Memory B cell (primary cell): ENCODE measurements around the gene NDUFA6.
"Not testable (repeated sequence)": the region's sequence is repeated elsewhere in the genome, so short reads cannot be mapped to it uniquely, and the experiment has no call there.

Experiments
- ATAC-seq: fragments of 150-1000 bp; cut with Tn5 transposase; 2 replicates; pipeline ENCODE4 v1.10.0; 2021; ENCODE audit warnings: low read depth, mild to moderate bottlenecking, moderate library complexity
- DNase-seq, 2 donors: peaks; one replicate each; pipeline ENCODE4 v3.0.0; 2022; ENCODE audit warnings: low spot score in 2 of 2
- H3K27ac Mint-ChIP-seq: one replicate; pipeline ENCODE4 v1.8.0; 2022; ENCODE audit warnings: mild to moderate bottlenecking, moderate library complexity, mixed read lengths
- H3K27me3 Mint-ChIP-seq: one replicate; pipeline ENCODE4 v1.8.0; 2022; ENCODE audit warnings: mixed read lengths
- H3K36me3 Mint-ChIP-seq: one replicate; pipeline ENCODE4 v1.8.0; 2022; ENCODE audit warnings: mild to moderate bottlenecking, mixed read lengths
- H3K4me1 Mint-ChIP-seq: one replicate; pipeline ENCODE4 v1.8.0; 2022; ENCODE audit warnings: mixed read lengths
- H3K4me3 Mint-ChIP-seq: one replicate; pipeline ENCODE4 v1.8.0; 2022; ENCODE audit warnings: mild to moderate bottlenecking, moderate library complexity, mixed read lengths
- H3K9me3 Mint-ChIP-seq: one replicate; pipeline ENCODE4 v1.8.0; 2022; ENCODE audit warnings: mixed read lengths

NDUFA6 gene

DNA sequence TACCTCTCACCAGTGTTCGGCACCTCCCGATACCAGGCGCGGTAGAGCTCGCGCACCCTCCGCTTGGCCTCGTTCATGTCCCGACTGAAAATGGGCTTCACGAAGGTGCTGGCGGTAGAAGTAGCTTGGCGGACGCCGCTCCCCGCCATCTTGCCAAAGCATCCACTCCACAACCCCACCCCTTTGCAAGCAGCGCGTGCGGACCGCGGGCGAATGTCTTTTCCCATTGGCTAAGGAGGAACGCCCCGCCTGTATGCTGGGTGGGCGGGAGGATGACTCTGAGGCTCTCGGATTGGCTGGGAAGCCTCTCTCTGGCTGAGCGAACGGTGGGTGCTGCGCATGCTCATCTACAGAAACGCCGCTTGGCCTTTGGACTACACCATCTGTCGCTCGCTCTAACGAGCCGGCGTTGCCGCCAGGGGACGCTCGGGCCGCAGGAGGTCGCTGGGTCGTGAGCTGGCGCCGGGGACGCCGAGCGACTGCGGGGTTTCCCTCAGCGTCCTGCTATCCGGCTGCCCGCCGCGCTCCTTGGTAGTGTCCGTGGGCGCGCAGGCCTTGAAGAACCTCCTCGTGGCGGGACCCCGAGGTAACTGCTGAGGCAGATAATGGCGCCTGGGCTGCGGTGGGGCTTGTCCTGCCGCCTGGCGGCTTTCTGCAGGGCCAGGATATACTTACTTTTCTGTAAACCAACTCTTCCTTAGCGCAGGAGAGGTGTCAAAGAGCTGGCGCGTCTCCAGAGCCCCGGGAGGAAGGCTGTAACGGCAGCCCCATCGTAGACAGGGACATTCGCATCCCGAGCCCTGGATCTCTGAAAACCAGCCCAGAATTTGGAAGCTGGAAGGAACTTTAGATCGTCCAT, at the start of gene NDUFA6:
TSS of gene NDUFA6 (minus strand) at position 177 of the 859 bp plus-strand sequence. CDS start at position 149, 28 bp downstream.
- Mint-ChIP-seq H3K27ac (peak within 1 kb of the TSS; percentile 95), H3K27me3 (no peaks in the 10 kb centered on the region), H3K9me3 (no peaks in the 10 kb centered on the region), H3K4me1 (peaks cover 16% of the 10 kb centered on the region), H3K36me3 (peaks cover 4% of the 10 kb centered on the region), H3K4me3 (peak within 1 kb of the TSS; percentile 96)
- ATAC-seq (peak; percentile 83), DNase-seq (peak; percentile 96 to 97)

DNA sequence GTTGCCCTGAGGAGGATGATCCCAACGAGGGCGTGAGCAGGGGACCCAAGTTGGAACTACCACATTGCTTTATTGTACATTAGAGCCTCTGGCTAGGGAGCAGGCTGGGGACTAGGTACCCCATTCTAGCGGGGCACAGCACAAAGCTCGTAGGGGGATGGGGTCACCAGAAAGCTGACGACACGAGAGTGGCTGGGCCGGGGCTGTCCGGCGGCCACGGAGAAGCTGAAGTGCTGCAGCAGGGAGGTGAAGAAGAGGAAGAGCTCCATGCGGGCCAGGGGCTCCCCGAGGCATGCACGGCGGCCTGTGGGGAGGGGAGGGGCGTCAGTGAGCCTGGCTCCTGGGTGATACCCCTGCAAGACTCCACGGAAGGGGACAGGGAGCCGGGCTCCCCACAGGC, 49.6 kb upstream of the NDUFA6 start:
- not testable (repeated sequence) for H3K9me3 Mint-ChIP-seq, H3K4me3 Mint-ChIP-seq, ATAC-seq, H3K27ac Mint-ChIP-seq, DNase-seq, H3K4me1 Mint-ChIP-seq, H3K27me3 Mint-ChIP-seq
- H3K36me3 Mint-ChIP-seq = peaks cover 16% of the 10 kb centered on the region

DNA sequence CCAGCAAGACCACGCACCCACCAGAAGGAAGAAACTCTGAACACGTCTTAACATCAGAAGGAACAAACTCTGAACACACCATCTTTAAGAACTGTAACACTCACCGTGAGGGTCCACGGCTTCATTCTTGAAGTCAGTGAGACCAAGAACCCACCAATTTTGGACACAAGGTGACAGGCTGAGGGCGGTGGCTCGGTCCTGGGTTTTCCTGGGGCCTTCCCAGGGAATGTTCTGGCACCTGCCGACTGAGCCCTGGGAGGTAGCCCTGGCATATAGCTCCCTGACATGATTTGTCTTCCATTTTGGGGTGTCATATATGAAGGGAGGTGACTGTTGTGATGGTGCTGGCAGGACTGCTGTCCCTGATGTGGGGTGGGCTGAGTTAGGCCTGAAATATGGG, 48.9 kb upstream of the NDUFA6 start:
- H3K4me1 Mint-ChIP-seq, H3K4me3 Mint-ChIP-seq: not testable (repeated sequence)
- peaks cover 13% of the 10 kb centered on the region for H3K36me3 Mint-ChIP-seq

DNA sequence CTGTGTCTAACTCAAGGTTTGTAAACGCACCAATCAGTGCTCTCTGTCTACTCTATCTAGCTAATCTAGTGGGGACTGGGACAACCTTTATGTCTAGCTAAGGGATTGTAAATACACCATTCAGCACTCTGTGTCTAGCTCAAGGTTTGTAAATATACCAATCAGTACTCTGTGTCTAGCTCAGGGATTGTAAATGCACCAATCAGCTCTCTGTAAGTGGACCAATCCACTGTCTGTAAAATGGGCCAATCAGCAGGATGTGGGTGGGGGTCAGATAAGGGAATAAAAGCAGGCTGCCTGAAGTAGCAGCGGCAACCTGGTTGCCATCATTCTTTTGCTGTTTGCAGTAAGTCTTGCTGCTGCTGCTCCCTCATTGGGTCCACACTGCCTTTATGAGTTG, 48.4 kb upstream of the NDUFA6 start:
- DNase-seq (no peak), ATAC-seq (no peak)
- H3K27me3 Mint-ChIP-seq = no peaks in the 10 kb centered on the region
- H3K4me1 Mint-ChIP-seq = peaks cover 4% of the 10 kb centered on the region
- H3K4me3 Mint-ChIP-seq = no peak overlapping the region
- no peak overlapping the region for H3K27ac Mint-ChIP-seq
- H3K9me3 Mint-ChIP-seq = no peaks in the 10 kb centered on the region
- H3K36me3 Mint-ChIP-seq = peaks cover 13% of the 10 kb centered on the region

More for the DNA sequence above, 48.9 kb upstream of the NDUFA6 start:
- ATAC-seq, H3K27me3 Mint-ChIP-seq, H3K27ac Mint-ChIP-seq, DNase-seq, H3K9me3 Mint-ChIP-seq: not testable (repeated sequence)

DNA sequence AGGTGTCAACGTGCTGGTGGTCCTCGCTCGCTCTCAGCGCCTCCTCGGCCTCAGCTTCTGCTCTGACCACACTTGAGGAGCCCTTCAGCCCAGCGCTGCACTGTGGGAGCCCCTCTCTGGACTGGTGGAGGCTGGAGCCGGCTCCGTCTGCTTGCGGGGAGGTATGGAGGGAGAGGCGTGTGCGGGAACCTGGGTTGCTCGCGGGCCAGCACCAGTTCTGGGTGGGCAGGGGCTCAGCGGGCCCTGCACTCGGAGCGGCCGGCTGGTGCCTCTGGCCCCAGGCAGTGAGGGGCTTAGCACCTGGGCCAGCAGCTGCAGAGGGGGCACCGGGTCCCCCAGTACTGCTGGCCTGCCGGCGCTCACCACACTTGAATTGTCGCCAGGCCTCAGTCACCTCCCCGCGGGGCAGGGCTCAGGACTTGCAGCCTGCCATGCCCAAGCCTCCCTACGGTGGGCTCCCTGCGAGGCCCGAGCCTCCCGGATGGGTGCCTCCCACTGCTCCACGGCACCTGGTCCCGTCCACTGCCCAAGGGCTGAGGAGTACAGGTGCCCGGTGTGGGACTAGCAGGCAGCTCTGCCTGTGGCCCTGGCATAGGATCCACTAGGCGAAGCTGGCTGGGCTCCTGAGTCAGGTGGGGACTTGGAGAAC, 47.7 kb upstream of the NDUFA6 start:
- no peak overlapping the region for H3K4me3 Mint-ChIP-seq
- H3K27ac Mint-ChIP-seq = no peak overlapping the region
- no peak for DNase-seq

DNA sequence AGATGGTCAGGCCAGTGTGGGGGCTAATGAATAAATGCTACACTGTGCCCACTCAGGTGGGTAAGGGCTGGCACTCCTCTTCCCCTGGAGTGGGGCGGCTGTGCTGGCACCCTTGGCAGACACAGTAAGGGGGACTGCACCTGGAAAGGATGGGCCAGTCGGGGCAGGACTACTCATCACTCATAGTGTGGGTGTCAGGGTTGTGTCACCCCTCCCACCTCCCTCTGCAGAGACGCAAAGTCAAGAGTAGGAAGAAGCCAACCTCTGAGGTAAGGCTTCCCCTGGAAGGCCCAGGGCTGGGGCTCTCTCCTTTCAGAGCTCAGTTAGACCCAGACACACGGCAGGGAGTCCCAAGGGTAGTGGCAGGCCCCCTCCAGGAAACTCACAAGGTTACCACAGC, 45.1 kb upstream of the NDUFA6 start:
- not testable (repeated sequence) for ATAC-seq, H3K36me3 Mint-ChIP-seq, H3K27ac Mint-ChIP-seq, H3K9me3 Mint-ChIP-seq, H3K4me3 Mint-ChIP-seq, H3K27me3 Mint-ChIP-seq, DNase-seq, H3K4me1 Mint-ChIP-seq

More for the DNA sequence above, 47.7 kb upstream of the NDUFA6 start:
- H3K36me3 Mint-ChIP-seq = peaks cover 13% of the 10 kb centered on the region
- H3K9me3 Mint-ChIP-seq = no peaks in the 10 kb centered on the region
- peaks cover 4% of the 10 kb centered on the region for H3K4me1 Mint-ChIP-seq
- no peak for ATAC-seq
- H3K27me3 Mint-ChIP-seq = no peaks in the 10 kb centered on the region

DNA sequence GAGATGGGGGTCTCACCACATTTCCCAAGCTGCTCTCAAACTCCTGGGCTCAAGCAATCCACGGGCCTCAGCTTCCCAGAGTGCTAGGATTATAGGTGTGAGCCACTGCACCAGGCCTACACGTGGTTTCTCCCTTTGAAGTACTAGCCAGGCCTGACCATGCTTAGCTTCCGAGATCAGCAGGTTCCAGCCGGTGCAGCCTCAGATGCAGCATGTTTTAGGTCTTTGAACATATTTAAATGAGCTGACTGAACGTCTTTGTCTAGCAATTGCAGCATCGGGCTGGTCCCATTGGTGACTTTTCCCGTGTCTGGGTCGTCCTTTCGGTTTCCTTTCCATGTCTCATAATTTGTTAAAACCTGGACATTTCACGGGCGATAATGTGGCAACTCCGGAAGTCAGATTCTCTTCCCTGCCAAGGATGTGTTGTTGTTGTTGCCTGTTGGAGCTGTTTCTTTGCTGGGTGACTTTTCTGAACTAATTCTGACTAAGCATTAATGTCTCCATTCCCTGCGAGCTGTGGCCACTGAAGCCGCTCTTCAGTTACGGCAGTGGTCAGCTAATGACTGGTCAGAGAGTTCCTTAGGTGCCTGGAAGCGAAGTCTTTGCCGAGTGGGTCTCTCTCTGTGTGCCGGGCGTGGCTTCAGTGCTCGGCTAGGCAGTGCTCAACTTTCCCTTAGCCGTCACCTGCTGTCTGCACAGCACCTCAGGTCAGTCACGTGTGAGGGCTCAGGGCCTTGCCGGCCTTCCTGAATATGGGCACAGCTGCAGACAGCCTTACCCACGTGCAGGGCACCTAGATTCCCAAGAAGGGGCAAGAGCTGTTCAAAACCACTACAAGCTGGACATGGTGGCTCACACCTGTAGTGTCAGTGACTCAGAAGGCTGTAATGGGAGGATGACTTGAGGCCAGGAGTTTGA, 43.8 kb upstream of the NDUFA6 start:
- peaks cover 4% of the 10 kb centered on the region for H3K4me1 Mint-ChIP-seq
- H3K9me3 Mint-ChIP-seq = no peaks in the 10 kb centered on the region
- no peak overlapping the region for H3K27ac Mint-ChIP-seq
- no peaks in the 10 kb centered on the region for H3K27me3 Mint-ChIP-seq
- ATAC-seq (no peak), DNase-seq (no peak)
- H3K4me3 Mint-ChIP-seq = no peak overlapping the region
- peaks cover 5% of the 10 kb centered on the region for H3K36me3 Mint-ChIP-seq

DNA sequence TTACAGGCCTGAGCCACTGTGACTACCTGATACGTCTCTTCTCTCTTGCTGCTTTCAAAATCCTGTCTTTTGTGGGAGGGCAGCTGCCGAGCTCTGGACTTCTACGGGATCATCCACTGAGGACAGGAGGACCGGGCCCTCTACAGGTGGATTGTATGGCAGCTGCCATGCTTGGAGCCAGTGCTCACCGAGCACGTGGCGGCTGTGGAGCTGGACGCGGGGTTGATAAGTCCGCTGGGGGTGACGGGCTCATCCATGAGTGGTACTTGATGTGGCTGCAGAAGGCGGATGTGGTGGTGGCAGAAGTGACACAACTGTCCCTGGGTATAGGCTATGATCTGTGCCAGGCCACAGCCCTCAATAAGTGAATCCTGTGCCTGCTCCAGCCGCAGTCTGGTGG, 41.9 kb upstream of the NDUFA6 start:
- Mint-ChIP-seq H3K4me1 (peaks cover 4% of the 10 kb centered on the region), H3K27me3 (no peaks in the 10 kb centered on the region), H3K27ac (no peak overlapping the region), H3K4me3 (no peak overlapping the region), H3K36me3 (no peaks in the 10 kb centered on the region), H3K9me3 (no peaks in the 10 kb centered on the region)
- no peak for ATAC-seq
- DNase-seq = no peak

DNA sequence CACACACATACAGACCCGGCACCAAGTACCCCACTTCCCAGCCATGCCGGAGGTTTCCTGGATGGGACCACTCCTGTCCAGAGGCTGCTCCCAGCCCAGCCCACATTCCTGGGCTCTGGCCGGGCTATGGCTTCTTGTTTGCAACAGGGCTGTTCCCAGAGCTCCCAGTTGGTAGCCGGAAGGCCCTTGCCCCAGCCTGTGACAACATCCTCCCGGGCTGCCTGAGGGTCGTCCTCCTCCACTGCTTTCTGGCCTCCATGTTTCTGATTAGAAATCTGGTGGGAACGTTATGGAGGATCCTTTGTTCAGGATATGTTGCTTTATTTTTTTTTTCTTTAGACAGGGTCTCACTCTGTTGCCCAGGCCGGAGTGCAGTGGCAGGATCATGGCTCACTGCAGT, 41.0 kb upstream of the NDUFA6 start:
- DNase-seq (no peak), ATAC-seq (no peak)
- no peak overlapping the region for H3K27ac Mint-ChIP-seq
- no peak overlapping the region for H3K4me3 Mint-ChIP-seq
- H3K9me3 Mint-ChIP-seq = no peaks in the 10 kb centered on the region
- no peaks in the 10 kb centered on the region for H3K36me3 Mint-ChIP-seq
- no peaks in the 10 kb centered on the region for H3K27me3 Mint-ChIP-seq
- peaks cover 4% of the 10 kb centered on the region for H3K4me1 Mint-ChIP-seq

DNA sequence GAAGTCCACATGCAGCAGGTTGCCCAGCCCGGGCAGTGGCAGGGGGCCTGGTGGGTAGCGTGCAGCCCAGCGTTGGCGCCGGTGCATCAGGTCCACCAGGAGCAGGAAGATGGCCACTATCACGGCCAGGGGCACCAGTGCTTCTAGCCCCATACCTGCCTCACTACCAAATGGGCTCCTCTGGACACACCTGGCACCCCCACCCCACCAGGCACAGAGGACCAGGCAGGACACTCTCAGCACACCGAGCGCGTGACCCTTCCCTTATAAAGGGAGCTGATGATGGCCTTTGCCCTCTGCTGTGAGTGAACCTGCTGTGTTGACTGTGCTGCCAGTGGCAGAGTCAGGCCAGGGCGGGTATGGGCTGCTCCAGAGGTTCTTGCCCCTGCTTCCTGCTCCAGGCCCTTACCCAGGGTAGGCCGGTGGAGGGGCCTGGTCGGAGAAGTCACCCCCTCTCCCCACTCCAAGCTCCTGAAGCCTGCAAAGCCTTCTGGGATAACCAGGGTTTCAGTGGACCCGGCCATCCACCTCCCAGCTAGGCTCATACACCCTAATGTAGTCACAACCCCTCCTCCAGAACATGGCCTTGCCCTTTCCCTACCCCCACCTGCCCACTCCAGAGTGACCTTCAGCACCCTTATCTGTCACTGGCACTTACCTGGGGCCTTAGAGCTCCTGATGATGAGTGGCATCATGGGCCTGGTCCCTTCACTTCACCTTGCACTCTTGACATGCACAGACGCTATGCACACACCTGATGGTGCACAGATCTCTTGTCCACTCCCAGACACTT, 40.3 kb upstream of the NDUFA6 start, which contains the start of gene CYP2D6:
TSS of gene CYP2D6 (minus strand) at position 172 of the 793 bp plus-strand sequence. CDS start at position 153, 19 bp downstream.
- not testable (repeated sequence) for ATAC-seq

DNA sequence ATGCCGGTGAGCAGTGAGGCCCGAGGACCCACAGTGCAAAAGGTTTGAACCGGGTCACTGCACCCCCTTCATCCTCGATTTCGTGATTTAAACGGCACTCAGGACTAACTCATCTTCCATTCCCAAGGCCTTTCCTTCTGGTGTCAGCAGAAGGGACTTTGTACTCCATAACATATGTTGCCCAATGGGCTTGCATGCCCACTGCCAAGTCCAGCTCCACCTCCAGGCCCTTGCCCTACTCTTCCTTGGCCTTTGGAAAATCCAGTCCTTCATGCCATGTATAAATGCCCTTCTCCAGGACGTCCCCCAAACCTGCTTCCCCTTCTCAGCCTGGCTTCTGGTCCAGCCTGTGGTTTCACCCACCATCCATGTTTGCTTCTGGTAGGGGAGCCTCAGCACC, 39.6 kb upstream of the NDUFA6 start:
- H3K4me3 Mint-ChIP-seq, ATAC-seq, H3K4me1 Mint-ChIP-seq, H3K9me3 Mint-ChIP-seq, H3K36me3 Mint-ChIP-seq, DNase-seq, H3K27ac Mint-ChIP-seq, H3K27me3 Mint-ChIP-seq: not testable (repeated sequence)

More for the DNA sequence above, 40.3 kb upstream of the NDUFA6 start, which contains the start of gene CYP2D6:
- DNase-seq, H3K9me3 Mint-ChIP-seq, H3K27ac Mint-ChIP-seq, H3K27me3 Mint-ChIP-seq, H3K4me1 Mint-ChIP-seq, H3K4me3 Mint-ChIP-seq, H3K36me3 Mint-ChIP-seq: not testable (repeated sequence)

DNA sequence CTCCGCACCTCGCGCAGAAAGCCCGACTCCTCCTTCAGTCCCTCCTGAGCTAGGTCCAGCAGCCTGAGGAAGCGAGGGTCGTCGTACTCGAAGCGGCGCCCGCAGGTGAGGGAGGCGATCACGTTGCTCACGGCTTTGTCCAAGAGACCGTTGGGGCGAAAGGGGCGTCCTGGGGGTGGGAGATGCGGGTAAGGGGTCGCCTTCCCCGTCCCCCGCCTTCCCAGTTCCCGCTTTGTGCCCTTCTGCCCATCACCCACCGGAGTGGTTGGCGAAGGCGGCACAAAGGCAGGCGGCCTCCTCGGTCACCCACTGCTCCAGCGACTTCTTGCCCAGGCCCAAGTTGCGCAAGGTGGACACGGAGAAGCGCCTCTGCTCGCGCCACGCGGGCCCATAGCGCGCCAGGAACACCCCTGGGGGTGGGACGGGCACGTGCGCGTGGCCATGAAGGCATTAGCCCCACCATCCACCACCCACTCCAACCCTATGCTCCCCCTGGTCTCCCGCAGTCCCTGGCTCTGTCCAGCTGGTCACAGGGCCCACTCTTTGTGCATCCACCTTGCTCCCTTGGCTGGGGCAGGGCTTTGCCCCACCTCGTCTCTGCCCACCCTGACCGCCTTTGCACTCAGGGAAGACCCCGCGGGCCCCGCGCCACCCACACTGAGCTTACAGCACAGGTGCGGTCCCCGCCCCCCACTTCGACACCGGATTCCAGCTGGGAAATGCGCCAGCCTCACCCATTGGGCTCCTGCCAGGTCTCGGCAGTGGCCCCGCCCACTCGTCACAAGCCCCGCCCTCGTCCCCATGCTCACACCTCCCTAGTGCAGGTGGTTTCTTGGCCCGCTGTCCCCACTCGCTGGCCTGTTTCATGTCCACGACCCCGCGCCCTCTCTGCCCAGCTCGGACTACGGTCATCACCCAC, 38.5 kb upstream of the NDUFA6 start:
- H3K4me3 Mint-ChIP-seq, H3K9me3 Mint-ChIP-seq, H3K27ac Mint-ChIP-seq, DNase-seq, ATAC-seq, H3K27me3 Mint-ChIP-seq, H3K36me3 Mint-ChIP-seq, H3K4me1 Mint-ChIP-seq: not testable (repeated sequence)
